Cardiac muscle cell (in vitro differentiated cells and primary cell): ENCODE measurements around the gene ANKK1. TPM values are rescaled to one million over a fixed set of nuclear protein-coding genes. Genes with fewer than 3 reads are reported as not detected.

ENCODE experiments used
- DNase-seq, 2 donors: peaks; one replicate each; pipeline versions ENCODE4 v3.0.0 to v3.0.0-alpha.2; 2010 to 2017; ENCODE audit warnings: low read depth in 1 of 2, low spot score in 1 of 2
- H3K27ac ChIP-seq: fragments of 200-600 bp; sonication (generic); 2 replicates; pipeline ENCODE4 v1.5.1; 2016
- H3K27me3 ChIP-seq: fragments of 200-600 bp; sonication (generic); 2 replicates; pipeline ENCODE4 v1.6.0; 2016; ENCODE audit warnings: control low read depth
- H3K36me3 ChIP-seq: fragments of 200-600 bp; sonication (generic); 2 replicates; pipeline ENCODE4 v1.5.1; 2016; ENCODE audit warnings: control low read depth
- H3K4me1 ChIP-seq: fragments of 200-600 bp; sonication (generic); 2 replicates; pipeline ENCODE4 v1.8.1; 2017; ENCODE audit warnings: low read depth, mild to moderate bottlenecking, mixed run types
- H3K4me3 ChIP-seq: fragments of 200-600 bp; sonication (generic); 2 replicates; pipeline ENCODE4 v1.5.1; 2016; ENCODE audit warnings: mild to moderate bottlenecking
- H3K9me3 ChIP-seq: fragments of 200-600 bp; sonication (generic); 2 replicates; pipeline ENCODE4 v1.5.1; 2017; ENCODE audit warnings: low read depth, mild to moderate bottlenecking, control low read depth
- CTCF ChIP-seq: IDR thresholded peaks from 2 replicates; pipeline ENCODE4 v1.5.1; 2012; ENCODE audit warnings: low read depth, mild to moderate bottlenecking, low read length
- polyA plus RNA-seq: library from polyadenylated mRNA; unstranded; fragments of >200 nt; fragmentation: Nextera tagmentation; extraction: Ambion mirVana; gene quantifications from 2 replicates; pipeline ENCODE4 v1.2.1, GENCODE V29; 2016
- total RNA-seq: library from RNA; depleted of rRNA; stranded (reverse); fragments of >200 nt; gene quantifications from 2 replicates; pipeline ENCODE4 v1.2.3, GENCODE V29; 2016

The ANKK1 gene
- total and polyA plus RNA-seq, 2 experiments from 2014 or later, result 0.09 TPM; not detected in 1

DNA sequence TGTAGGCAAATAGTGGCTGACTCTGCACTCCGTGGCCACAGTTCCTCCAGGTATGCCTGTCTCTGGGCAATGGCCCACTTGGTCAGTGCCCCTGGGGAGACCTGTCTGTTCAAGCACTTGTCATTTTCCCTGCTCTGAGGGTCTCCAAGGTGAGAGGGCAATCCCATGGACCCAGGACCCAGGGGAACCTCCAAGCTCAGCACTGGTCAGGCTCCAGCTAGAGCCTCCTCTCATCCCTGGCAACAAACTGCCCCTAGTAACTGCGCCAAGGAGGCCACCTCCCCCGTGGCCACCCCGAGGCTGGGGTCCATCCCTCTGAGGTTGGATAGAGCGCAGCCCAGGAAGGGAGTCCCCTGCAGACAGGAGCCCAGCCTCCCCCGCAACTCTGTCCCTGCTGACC is 713 bp upstream of the ANKK1 start:
- H3K27me3 ChIP-seq, result peaks cover 10% of the 10 kb centered on the region
- H3K36me3 ChIP-seq, result no peaks in the 10 kb centered on the region
- no peak for DNase-seq
- no peak overlapping the region for H3K27ac ChIP-seq
- no peaks in the 10 kb centered on the region for H3K9me3 ChIP-seq
- peaks cover 7% of the 10 kb centered on the region for H3K4me1 ChIP-seq
- TF ChIP-seq CTCF, result no peak
- no peak overlapping the region for H3K4me3 ChIP-seq

- Histone ChIP-seq H3K27me3 (peaks cover 10% of the 10 kb centered on the region), H3K4me1 (no peaks in the 10 kb centered on the region), H3K36me3 (no peaks in the 10 kb centered on the region), H3K9me3 (no peaks in the 10 kb centered on the region), H3K27ac (no peak overlapping the region), H3K4me3 (no peak overlapping the region)
- no peak for DNase-seq
- TF ChIP-seq CTCF, result no peak
Observed at GRCh38 chr11:113389272-113389671, 1.7 kb downstream of the ANKK1 start.

DNA sequence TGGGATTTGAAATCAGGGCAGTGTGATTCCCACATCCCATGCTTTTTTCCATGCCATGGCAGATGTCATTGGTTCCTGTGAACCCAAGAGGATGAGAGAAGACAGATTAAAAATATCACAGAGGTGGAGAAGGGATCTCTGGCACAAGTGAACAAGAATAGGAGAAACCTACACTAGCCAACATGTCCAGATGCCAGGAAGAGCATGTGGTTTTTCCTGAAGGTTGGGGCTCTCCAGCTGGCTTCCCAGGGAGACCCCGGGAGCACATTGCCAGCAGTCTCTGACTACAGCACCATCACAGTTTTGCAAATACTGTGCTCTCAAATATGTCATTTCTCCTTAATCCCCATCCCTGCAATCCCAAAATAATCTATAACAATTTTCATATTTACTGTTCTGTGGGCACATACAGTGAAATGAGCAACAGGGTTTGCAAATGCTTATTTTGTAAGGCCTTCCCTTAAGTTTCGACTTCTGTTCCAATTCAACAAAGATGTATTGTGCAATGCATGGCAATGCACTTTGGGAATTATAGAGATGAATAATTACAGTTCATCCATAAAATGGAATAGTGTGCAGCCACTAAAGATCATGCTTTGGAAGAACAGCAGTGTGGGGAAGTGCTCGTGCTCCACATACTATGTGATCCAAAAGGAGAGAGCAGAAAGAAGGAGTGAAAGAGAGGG is 4.8 kb downstream of the ANKK1 start:
- Histone ChIP-seq H3K36me3 (no peaks in the 10 kb centered on the region), H3K27ac (no peak overlapping the region), H3K4me3 (no peak overlapping the region), H3K9me3 (no peaks in the 10 kb centered on the region), H3K27me3 (peaks cover 9% of the 10 kb centered on the region), H3K4me1 (no peaks in the 10 kb centered on the region)
- no peak for TF ChIP-seq CTCF
- DNase-seq, result no peak

GRCh38 chr11:113393501-113393985 is 6.0 kb downstream of the ANKK1 start:
- peaks cover 3% of the 10 kb centered on the region for H3K27me3 ChIP-seq
- H3K4me3 ChIP-seq, result no peak overlapping the region
- H3K36me3 ChIP-seq, result no peaks in the 10 kb centered on the region
- no peak overlapping the region for H3K27ac ChIP-seq
- H3K9me3 ChIP-seq, result no peaks in the 10 kb centered on the region
- no peak for DNase-seq
- TF ChIP-seq CTCF, result no peak
- H3K4me1 ChIP-seq, result no peaks in the 10 kb centered on the region

- Histone ChIP-seq H3K27ac (no peak overlapping the region), H3K4me1 (no peaks in the 10 kb centered on the region), H3K9me3 (no peaks in the 10 kb centered on the region), H3K4me3 (no peak overlapping the region), H3K27me3 (peaks cover 3% of the 10 kb centered on the region), H3K36me3 (no peaks in the 10 kb centered on the region)
- DNase-seq, result no peak
- TF ChIP-seq CTCF, result no peak
Observed at GRCh38 chr11:113394919-113395318, 7.3 kb downstream of the ANKK1 start.
